HepG2 (cell line): ENCODE results near the gene PLVAP. TPM values are rescaled to one million over a fixed set of nuclear protein-coding genes. Genes with fewer than 3 reads are reported as not detected.

Experiments used
- CBX2 ChIP-seq, 2 experiments: fragments of 200-600 bp in 1 of 2; sonication (generic); formaldehyde crosslinking in 1 of 2; IDR thresholded peaks; 2 replicates each; pipeline versions ENCODE4 v1.7.0 to v1.8.1; 2018 to 2022; ENCODE audit warnings: low read depth in 2 of 2, low read length in 1 of 2, mild to moderate bottlenecking in 1 of 2, missing genetic modification reagents in 1 of 2
- CENPT ChIP-seq: sonication (generic); formaldehyde crosslinking; IDR thresholded peaks from 2 replicates; pipeline ENCODE4 v1.8.0; 2022; ENCODE audit warnings: low read depth, mild to moderate bottlenecking, moderate library complexity, missing genetic modification reagents
- FOSL2 ChIP-seq: sonication (generic); formaldehyde crosslinking; IDR thresholded peaks from 2 replicates; pipeline ENCODE4 v1.4.0; 2020; ENCODE audit warnings: missing genetic modification reagents
- IKZF4 ChIP-seq: sonication (generic); formaldehyde crosslinking; IDR thresholded peaks from 2 replicates; pipeline ENCODE4 v1.5.1; 2020; ENCODE audit warnings: borderline replicate concordance, mild to moderate bottlenecking, low read depth, missing genetic modification reagents; ENCODE audit errors: not compliant biosample characterization
- KDM5B ChIP-seq: sonication (generic); formaldehyde crosslinking; IDR thresholded peaks from 2 replicates; pipeline ENCODE4 v1.4.0; 2020; ENCODE audit warnings: missing genetic modification reagents, mild to moderate bottlenecking, borderline replicate concordance
- KDM6A ChIP-seq: IDR thresholded peaks from 2 replicates; pipeline ENCODE4 v1.6.1; 2016; ENCODE audit warnings: low read depth
- MEIS1 ChIP-seq: sonication (generic); formaldehyde crosslinking; IDR thresholded peaks from 2 replicates; pipeline ENCODE4 v1.9.0; 2021; ENCODE audit warnings: mild to moderate bottlenecking, missing genetic modification reagents, moderate library complexity, borderline replicate concordance
- MXD3 ChIP-seq: IDR thresholded peaks from 2 replicates; pipeline ENCODE4 v1.6.1; 2016; ENCODE audit warnings: mild to moderate bottlenecking, missing biosample characterization, missing genetic modification reagents
- NFKBIZ ChIP-seq: IDR thresholded peaks from 2 replicates; pipeline ENCODE4 v1.6.1; 2018; ENCODE audit warnings: missing genetic modification reagents, missing compliant biosample characterization
- NFYB ChIP-seq: sonication (generic); formaldehyde crosslinking; IDR thresholded peaks from 2 replicates; pipeline ENCODE4 v1.4.0; 2020; ENCODE audit warnings: missing genetic modification reagents
- NR2C2 ChIP-seq: sonication (generic); formaldehyde crosslinking; IDR thresholded peaks from 2 replicates; pipeline ENCODE4 v1.4.0; 2020; ENCODE audit warnings: missing genetic modification reagents, mild to moderate bottlenecking, moderate library complexity, borderline replicate concordance
- NRL ChIP-seq: sonication (generic); formaldehyde crosslinking; IDR thresholded peaks from 2 replicates; pipeline ENCODE4 v1.5.0; 2020; ENCODE audit warnings: missing genetic modification reagents, mild to moderate bottlenecking, moderate library complexity, borderline replicate concordance
- PITX1 ChIP-seq: sonication (generic); formaldehyde crosslinking; IDR thresholded peaks from 2 replicates; pipeline ENCODE4 v1.5.1; 2020; ENCODE audit warnings: mild to moderate bottlenecking, missing genetic modification reagents
- RNF2 ChIP-seq: fragments of 450-650 bp; conservative IDR thresholded peaks from 2 replicates; pipeline ENCODE4 v1.6.1; 2016; ENCODE audit warnings: low read depth
- SAP130 ChIP-seq: IDR thresholded peaks from 2 replicates; pipeline ENCODE4 v1.6.1; 2016; ENCODE audit warnings: low read depth
- SCMH1 ChIP-seq: sonication (generic); formaldehyde crosslinking; IDR thresholded peaks from 2 replicates; pipeline ENCODE4 v1.9.0; 2021; ENCODE audit warnings: missing genetic modification reagents, mild to moderate bottlenecking, borderline replicate concordance
- THAP8 ChIP-seq: sonication (generic); formaldehyde crosslinking; IDR thresholded peaks from 2 replicates; pipeline ENCODE4 v1.5.1; 2020; ENCODE audit warnings: missing genetic modification reagents, mild to moderate bottlenecking, borderline replicate concordance
- ZBTB2 ChIP-seq: sonication (generic); formaldehyde crosslinking; IDR thresholded peaks from 2 replicates; pipeline ENCODE4 v1.8.0; 2022; ENCODE audit warnings: low read depth, missing genetic modification reagents
- ZBTB21 ChIP-seq: sonication (generic); formaldehyde crosslinking; IDR thresholded peaks from 2 replicates; pipeline ENCODE4 v1.4.0; 2020; ENCODE audit warnings: missing genetic modification reagents
- ZBTB7B ChIP-seq: sonication (generic); formaldehyde crosslinking; IDR thresholded peaks from 2 replicates; pipeline ENCODE4 v1.4.0; 2020; ENCODE audit warnings: missing genetic modification reagents
- ZFP37 ChIP-seq: sonication (generic); formaldehyde crosslinking; IDR thresholded peaks from 2 replicates; pipeline ENCODE4 v1.4.0; 2020; ENCODE audit warnings: missing genetic modification reagents, borderline replicate concordance
- ZNF253 ChIP-seq: sonication (generic); formaldehyde crosslinking; IDR thresholded peaks from 2 replicates; pipeline ENCODE4 v1.8.0; 2022; ENCODE audit warnings: mild to moderate bottlenecking, missing genetic modification reagents, borderline replicate concordance
- ZNF274 ChIP-seq: sonication (generic); formaldehyde crosslinking; IDR thresholded peaks from 2 replicates; pipeline ENCODE4 v1.5.1; 2020; ENCODE audit warnings: mild to moderate bottlenecking, missing genetic modification reagents
- ZNF326 ChIP-seq: sonication (generic); formaldehyde crosslinking; IDR thresholded peaks from 2 replicates; pipeline ENCODE4 v1.4.0; 2020; ENCODE audit warnings: missing genetic modification reagents, borderline replicate concordance
- ZNF430 ChIP-seq: sonication (generic); formaldehyde crosslinking; IDR thresholded peaks from 2 replicates; pipeline ENCODE4 v1.9.0; 2021; ENCODE audit warnings: mild to moderate bottlenecking, missing genetic modification reagents
- ZNF564 ChIP-seq: sonication (generic); formaldehyde crosslinking; IDR thresholded peaks from 2 replicates; pipeline ENCODE4 v1.8.1; 2023; ENCODE audit warnings: mild to moderate bottlenecking, missing genetic modification reagents
- ZNF619 ChIP-seq: sonication (generic); formaldehyde crosslinking; IDR thresholded peaks from 2 replicates; pipeline ENCODE4 v1.4.0; 2020; ENCODE audit warnings: mild to moderate bottlenecking, missing genetic modification reagents
- ZNF782 ChIP-seq: sonication (generic); formaldehyde crosslinking; IDR thresholded peaks from 2 replicates; pipeline ENCODE4 v1.4.0; 2020; ENCODE audit warnings: missing genetic modification reagents, mild to moderate bottlenecking, borderline replicate concordance
- ZSCAN12 ChIP-seq: sonication (generic); formaldehyde crosslinking; IDR thresholded peaks from 2 replicates; pipeline ENCODE4 v1.9.0; 2021; ENCODE audit warnings: mild to moderate bottlenecking, missing genetic modification reagents
- polyA plus RNA-seq, 8 experiments: library from polyadenylated mRNA; depleted of rRNA in 3 of 8; stranded (reverse) in 7 of 8; unstranded in 1 of 8; fragments of >200 nt; fragmentation: Illumina TruSeq in 4 of 8; extraction: Trizol in 4 of 8; gene quantifications; 2 replicates each; pipeline versions ENCODE4 v1.2.1 to v1.2.3, GENCODE V29; 2011 to 2016; ENCODE audit warnings: low read depth in 4 of 8, missing spikeins in 1 of 8, mixed read lengths in 1 of 8; ENCODE audit not compliant: insufficient read depth in 1 of 8
- total RNA-seq, 5 experiments: library from RNA; depleted of rRNA; stranded (reverse); fragments of >200 nt; fragmentation: Illumina TruSeq; extraction: Trizol; gene quantifications; 2 replicates each; pipeline ENCODE4 v1.2.3, GENCODE V29; 2016; ENCODE audit warnings: low read depth in 1 of 5

Gene PLVAP
- total and polyA plus RNA-seq, 2 of the 13 experiments (the other 11 are each of a cell fraction or from before 2014, with no cell fraction given): 0.26 TPM; not detected in 1

GRCh38 chr19:17419621-17420474, 42.7 kb upstream of the PLVAP start, which contains the start of gene MVB12A (continued):
- TF ChIP-seq THAP8 (no peak), ZNF430 (CRISPR knock-in tag) (no peak), IKZF4 (CRISPR knock-in tag) (no peak), MEIS1 (CRISPR knock-in tag) (peak; percentile 44; the same call in 1 of the 2 replicates), ZNF564 (CRISPR knock-in tag) (no peak), MXD3 (CRISPR knock-in tag) (peak; percentile 58; the same call in 1 of the 2 replicates), ZNF619 (CRISPR knock-in tag) (peak; percentile 75), ZBTB7B (CRISPR knock-in tag) (no peak), SAP130 (CRISPR knock-in tag) (peak; percentile 94), NRL (CRISPR knock-in tag) (no peak), ZFP37 (CRISPR knock-in tag) (0 out of 2 replicates have a peak, but pooled peaks have one; percentile 55), NFKBIZ (no peak), ZSCAN12 (CRISPR knock-in tag) (no peak), PITX1 (CRISPR knock-in tag) (peak; percentile 87), ZNF326 (peak; percentile 70; the same call in 1 of the 2 replicates), ZBTB21 (CRISPR knock-in tag) (peak; percentile 77), KDM6A (CRISPR knock-in tag) (no peak; the same call in 1 of the 2 replicates), ZBTB2 (CRISPR knock-in tag) (0 out of 2 replicates have a peak, but pooled peaks have one; percentile 69), NFYB (CRISPR knock-in tag) (peak; percentile 84), RNF2 (no peak), ZNF782 (CRISPR knock-in tag) (peak; percentile 71; the same call in 1 of the 2 replicates), KDM5B (peak; percentile 54), CBX2 (IDR thresholded peaks at IDR 0.05; ENCODE audit: low read depth, low read length) (no peak), CBX2 (CRISPR knock-in tag; IDR thresholded peaks at IDR 0.05; ENCODE audit: low read depth) (no peak), NR2C2 (CRISPR knock-in tag) (peak; percentile 87), FOSL2 (peak; percentile 33), ZNF274 (CRISPR knock-in tag) (0 out of 2 replicates have a peak, but pooled peaks have one; percentile 14), SCMH1 (CRISPR knock-in tag) (no peak), CENPT (CRISPR knock-in tag) (no peak), ZNF253 (CRISPR knock-in tag) (peak; percentile 18; the same call in 1 of the 2 replicates)
